MCF 10A (cell line): ENCODE data around the gene FTL. TPM values are rescaled to one million over a fixed set of nuclear protein-coding genes. Genes with fewer than 3 reads are reported as not detected.

Experiments
- BruUV-seq: library from RNA; stranded (reverse); fragments of 400-500 nt; replicated peaks from 2 replicates; lab custom pipeline; 2021; lab: Mats Ljungman, UMichigan
- CTCF ChIA-PET: fragments of 300-600 bp; sonication (Branson Sonifier 250); formaldehyde crosslinking; extraction: SDS; loops from one replicate; lab custom pipeline; 2021; ENCODE audit warnings: antibody characterized with exemption, inconsistent platforms; lab: Yijun Ruan, JAX
- POLR2A ChIA-PET: fragments of 300-600, 350-650 bp; sonication (Branson Sonifier 250); formaldehyde crosslinking; extraction: SDS; loops from one replicate; lab custom pipeline; 2020; ENCODE audit warnings: antibody characterized with exemption, inconsistent platforms; lab: Yijun Ruan, JAX
- DNase-seq: peaks from one replicate; pipeline ENCODE4 v3.0.0-alpha.2; 2018; ENCODE audit not compliant: unreplicated experiment
- H3K27ac Mint-ChIP-seq: one replicate; pipeline ENCODE4 v1.8.0; 2022; ENCODE audit warnings: mild to moderate bottlenecking, low read depth, mixed read lengths; ENCODE audit not compliant: unreplicated experiment
- H3K27me3 Mint-ChIP-seq: one replicate; pipeline ENCODE4 v1.8.0; 2022; ENCODE audit warnings: mixed read lengths; ENCODE audit not compliant: insufficient read depth, unreplicated experiment
- H3K36me3 Mint-ChIP-seq: one replicate; pipeline ENCODE4 v1.8.0; 2022; ENCODE audit warnings: mild to moderate bottlenecking, moderate library complexity, mixed read lengths; ENCODE audit not compliant: insufficient read depth, unreplicated experiment
- H3K4me1 Mint-ChIP-seq: one replicate; pipeline ENCODE4 v1.8.0; 2022; ENCODE audit warnings: mixed read lengths; ENCODE audit not compliant: insufficient read depth, unreplicated experiment
- H3K4me3 Mint-ChIP-seq: one replicate; pipeline ENCODE4 v1.8.0; 2022; ENCODE audit warnings: mild to moderate bottlenecking, moderate library complexity, mixed read lengths; ENCODE audit not compliant: unreplicated experiment
- H3K9me3 Mint-ChIP-seq: one replicate; pipeline ENCODE4 v1.8.0; 2022; ENCODE audit warnings: mixed read lengths; ENCODE audit not compliant: unreplicated experiment
- intact Hi-C: fragments of 100-400 bp; cut with micrococcal nuclease; formaldehyde crosslinking; loops from 2 replicates; pipeline ENCODE4 v1.14.1; 2022
- total RNA-seq: library from RNA; stranded (reverse); gene quantifications from 2 replicates; pipeline ENCODE4 v1.2.3, GENCODE V29; 2022
- TF ChIP-seq, protein P1 (sequence below): fragments of 200-600 bp; IDR thresholded peaks from one replicate; pipeline ENCODE4 v1.8.0; 2022; ENCODE audit warnings: antibody characterized with exemption, mild to moderate bottlenecking; ENCODE audit not compliant: unreplicated experiment

FTL gene
- total RNA-seq, 1 experiment from 2014 or later = 275 TPM

DNA sequence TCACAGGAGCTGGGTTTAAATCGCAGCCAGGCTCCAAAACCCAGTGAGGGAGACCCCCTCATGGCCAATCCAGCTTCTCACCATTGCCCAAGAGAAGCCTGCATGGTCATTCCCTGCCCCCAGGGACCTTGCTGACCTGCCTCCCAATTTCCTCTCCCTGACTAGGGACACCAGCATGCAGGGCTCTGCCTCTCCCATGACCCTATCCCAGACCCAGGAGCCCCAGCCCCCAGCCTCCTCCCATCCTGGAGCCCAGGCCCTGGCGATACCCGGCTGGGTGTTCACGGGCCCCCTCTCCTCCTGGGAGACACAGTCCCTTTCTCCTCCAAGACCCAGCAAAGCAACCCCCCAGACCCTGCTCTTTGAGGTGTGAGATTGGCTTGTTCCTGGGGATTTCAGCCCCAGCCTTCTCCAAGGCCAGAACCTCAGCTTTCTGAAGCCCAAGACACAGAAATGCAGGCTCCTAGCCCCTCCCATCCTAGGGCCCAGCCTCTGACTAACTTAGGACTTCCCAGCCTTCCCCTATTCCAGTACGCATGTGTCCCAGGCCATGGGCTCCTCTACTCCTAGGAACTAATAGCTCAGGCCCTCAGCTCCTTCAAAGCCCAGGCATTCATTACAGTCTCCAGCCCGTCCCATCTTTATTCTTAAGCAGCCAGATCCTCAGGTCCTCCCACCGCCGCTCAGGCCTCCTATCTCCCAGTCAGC, 26.9 kb downstream of the FTL start:
- DNase-seq = peak; percentile 86
- Mint-ChIP-seq H3K4me3 (peak overlapping the region; percentile 95), H3K27me3 (no peaks in the 10 kb centered on the region), H3K9me3 (no peaks in the 10 kb centered on the region), H3K27ac (peak overlapping the region; percentile 95), H3K36me3 (peaks cover 45% of the 10 kb centered on the region), H3K4me1 (peaks cover 34% of the 10 kb centered on the region)
- CTCF ChIA-PET = interaction anchor here (0.6 to 3.0 kb wide), 5 partner anchors 9 to 197 kb away, joined by 3 to 39 read pairs (median 18); no protein-coding TSS in a partner anchor
- POLR2A ChIA-PET = interaction anchor here (0.7 to 3.9 kb wide), 19 partner anchors 9 to 1392 kb away, joined by 3 to 98 read pairs (median 5); partner anchors contain the start of genes ALDH16A1, CGB7, DKKL1 and FTL
- TF ChIP-seq, protein P1, sequence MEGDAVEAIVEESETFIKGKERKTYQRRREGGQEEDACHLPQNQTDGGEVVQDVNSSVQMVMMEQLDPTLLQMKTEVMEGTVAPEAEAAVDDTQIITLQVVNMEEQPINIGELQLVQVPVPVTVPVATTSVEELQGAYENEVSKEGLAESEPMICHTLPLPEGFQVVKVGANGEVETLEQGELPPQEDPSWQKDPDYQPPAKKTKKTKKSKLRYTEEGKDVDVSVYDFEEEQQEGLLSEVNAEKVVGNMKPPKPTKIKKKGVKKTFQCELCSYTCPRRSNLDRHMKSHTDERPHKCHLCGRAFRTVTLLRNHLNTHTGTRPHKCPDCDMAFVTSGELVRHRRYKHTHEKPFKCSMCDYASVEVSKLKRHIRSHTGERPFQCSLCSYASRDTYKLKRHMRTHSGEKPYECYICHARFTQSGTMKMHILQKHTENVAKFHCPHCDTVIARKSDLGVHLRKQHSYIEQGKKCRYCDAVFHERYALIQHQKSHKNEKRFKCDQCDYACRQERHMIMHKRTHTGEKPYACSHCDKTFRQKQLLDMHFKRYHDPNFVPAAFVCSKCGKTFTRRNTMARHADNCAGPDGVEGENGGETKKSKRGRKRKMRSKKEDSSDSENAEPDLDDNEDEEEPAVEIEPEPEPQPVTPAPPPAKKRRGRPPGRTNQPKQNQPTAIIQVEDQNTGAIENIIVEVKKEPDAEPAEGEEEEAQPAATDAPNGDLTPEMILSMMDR = no peak
- intact Hi-C loops = loop anchor here (1.0 to 10.0 kb wide), 2 partner anchors 13 to 233 kb away; no protein-coding TSS in a partner anchor
- BruUV-seq = no TSS peak

DNA sequence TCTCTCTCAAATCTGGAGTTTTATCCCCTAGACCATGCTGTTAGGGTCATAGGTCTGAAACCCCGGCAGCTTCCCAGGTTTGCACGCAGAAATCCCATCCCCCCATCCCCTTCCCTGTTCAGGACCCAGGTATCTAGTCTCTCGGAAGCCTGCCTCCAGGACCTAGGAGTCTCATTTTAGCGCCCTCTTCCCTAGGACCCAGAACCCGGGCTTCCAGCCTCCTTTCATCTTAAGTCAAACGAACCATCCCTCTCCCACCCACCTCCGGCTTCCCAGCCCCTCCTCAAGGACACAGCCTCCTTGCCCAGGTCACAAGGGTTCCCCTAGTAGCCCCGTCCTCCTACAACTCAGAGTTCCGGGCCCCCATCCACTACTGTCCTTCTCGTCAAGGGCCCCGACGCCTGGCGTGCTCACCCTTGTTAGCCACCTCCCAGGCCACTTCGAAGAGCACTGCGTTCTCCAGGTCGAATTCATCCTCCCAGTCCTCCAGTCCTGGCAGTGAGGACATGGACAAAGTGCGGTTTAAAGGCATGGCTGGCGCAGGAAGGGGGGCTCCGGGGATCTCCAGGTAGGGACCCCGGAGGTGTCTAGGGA, 27.6 kb downstream of the FTL start:
- TSS peak; percentile 59 for BruUV-seq
- H3K36me3 Mint-ChIP-seq = peaks cover 40% of the 10 kb centered on the region
- no peak for DNase-seq
- TF ChIP-seq, protein P1 = no peak
- H3K4me3 Mint-ChIP-seq = peak overlapping the region; percentile 95
- H3K4me1 Mint-ChIP-seq = peaks cover 34% of the 10 kb centered on the region
- ChIA-PET POLR2A (interaction anchor here (0.6 to 3.9 kb wide), 47 partner anchors 9 to 1392 kb away, joined by 3 to 98 read pairs (median 4); partner anchors contain the start of genes ALDH16A1, CGB7, DHDH and DKKL1), CTCF (interaction anchor here (0.6 to 3.0 kb wide), 11 partner anchors 10 to 275 kb away, joined by 3 to 39 read pairs (median 4); partner anchors contain the start of gene LIN7B)
- no peaks in the 10 kb centered on the region for H3K27me3 Mint-ChIP-seq
- intact Hi-C loops = loop anchor here (1.0 to 10.0 kb wide), 2 partner anchors 13 to 232 kb away; no protein-coding TSS in a partner anchor
- H3K27ac Mint-ChIP-seq = peak overlapping the region; percentile 95
- no peaks in the 10 kb centered on the region for H3K9me3 Mint-ChIP-seq

DNA sequence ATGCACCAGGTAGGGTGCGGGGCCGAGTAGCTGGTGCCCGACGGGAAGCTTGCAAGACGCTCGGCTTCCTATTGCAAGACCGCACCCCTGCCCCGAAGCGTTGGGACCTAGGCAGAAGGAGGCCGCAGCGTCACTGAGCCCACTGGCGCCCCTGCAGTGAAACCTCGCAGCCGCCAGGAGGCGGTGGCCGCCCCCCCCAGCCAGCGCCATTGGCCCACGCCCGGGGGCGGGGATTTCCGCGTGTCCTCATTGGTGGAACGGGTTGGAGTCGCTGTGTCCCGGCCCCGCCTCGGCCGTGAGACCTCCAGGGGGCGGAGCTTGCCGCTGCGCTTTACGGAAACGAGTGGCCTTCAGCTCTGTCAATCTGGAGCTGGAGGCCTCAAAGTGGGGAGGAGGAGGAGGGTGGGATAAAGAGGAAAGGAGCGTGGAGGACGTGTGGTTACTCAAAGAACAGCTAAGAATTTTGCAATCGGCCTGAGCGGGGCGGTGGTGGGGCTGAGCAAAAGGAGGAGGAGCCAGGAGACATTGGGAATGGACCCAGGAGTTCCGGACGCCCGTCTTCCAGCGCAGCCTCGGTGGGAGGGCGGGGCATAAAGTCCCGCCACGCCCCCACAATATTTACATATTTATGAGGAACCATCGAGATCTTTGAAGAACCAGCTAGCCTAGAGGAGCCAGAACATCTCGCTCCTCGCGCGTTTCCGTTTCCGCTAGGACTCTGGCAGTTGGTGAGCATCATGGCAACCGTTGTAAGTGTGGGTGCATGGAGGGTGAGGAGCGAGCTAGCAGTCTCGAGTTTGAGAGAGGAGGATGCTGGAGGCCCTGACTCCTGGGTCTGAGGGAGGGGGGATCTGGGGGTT, 28.3 kb downstream of the FTL start, which contains the start of the genes GYS1 and RUVBL2:
Gene GYS1, minus strand, starts transcription at position 135 of the 860 bp plus-strand sequence. CDS start 197 bp downstream, outside the sequence.
Gene RUVBL2, plus strand, starts transcription at position 713 of the 860 bp plus-strand sequence. Its CDS starts 25 bp downstream, at position 738.
- Mint-ChIP-seq H3K4me1 (peaks cover 34% of the 10 kb centered on the region), H3K27ac (peak within 1 kb of the TSS; percentile 95), H3K36me3 (peaks cover 35% of the 10 kb centered on the region), H3K9me3 (no peaks in the 10 kb centered on the region), H3K27me3 (no peaks in the 10 kb centered on the region), H3K4me3 (peak within 1 kb of the TSS; percentile 95)
- POLR2A ChIA-PET = interaction anchor here (0.6 to 3.9 kb wide), 53 partner anchors 10 to 1031 kb away, joined by 3 to 98 read pairs (median 4); partner anchors contain the start of genes ALDH16A1, CGB7, DBP and DHDH
- BruUV-seq = no TSS peak
- CTCF ChIA-PET = interaction anchor here (0.5 to 3.0 kb wide), 20 partner anchors 10 to 276 kb away, joined by 3 to 39 read pairs (median 4); partner anchors contain the start of gene LIN7B
- intact Hi-C loops = loop anchor here (10.0 kb wide), 1 partner anchor 231 kb away; no protein-coding TSS in a partner anchor
- TF ChIP-seq, protein P1 = peak; percentile 90
- peak; percentile 100 for DNase-seq
